Measurements from ENCODE around the gene ELK4.
"Not testable (repeated sequence)": the region's sequence is repeated elsewhere in the genome, so short reads cannot be mapped to it uniquely, and the experiment has no call there.

The ELK4 gene

GRCh38 chr1:205665201-205666045 lies 33.6 kb upstream of the ELK4 start:
- in situ Hi-C loops (cut with HindIII; ENCODE audit: low sequenced_read_pairs), result no loop called here

- in situ Hi-C loops (cut with HindIII; ENCODE audit: low sequenced_read_pairs), result no loop called here
These were observed 32.7 kb upstream of the ELK4 start for GRCh38 chr1:205664399-205665017.

- in situ Hi-C loops (cut with HindIII; ENCODE audit: low sequenced_read_pairs), result no loop called here
These were observed 31.6 kb upstream of the ELK4 start for GRCh38 chr1:205663286-205663936.

GRCh38 chr1:205662791-205663190 lies 31.0 kb upstream of the ELK4 start:
- in situ Hi-C loops (cut with HindIII; ENCODE audit: low sequenced_read_pairs), result no loop called here

- in situ Hi-C loops (cut with HindIII; ENCODE audit: low sequenced_read_pairs), result no loop called here
These were observed 30.4 kb upstream of the ELK4 start for GRCh38 chr1:205662135-205662738.

- in situ Hi-C loops (cut with HindIII; ENCODE audit: low sequenced_read_pairs), result no loop called here
These were observed 29.8 kb upstream of the ELK4 start for GRCh38 chr1:205661429-205662134.

- in situ Hi-C loops (cut with HindIII; ENCODE audit: low sequenced_read_pairs), result no loop called here
These were observed 28.6 kb upstream of the ELK4 start for GRCh38 chr1:205660361-205660760.

- in situ Hi-C loops (cut with HindIII; ENCODE audit: low sequenced_read_pairs), result no loop called here
These were observed 27.3 kb upstream of the ELK4 start for GRCh38 chr1:205658943-205659581.

GRCh38 chr1:205656236-205656635 lies 24.4 kb upstream of the ELK4 start:
- in situ Hi-C loops (cut with HindIII; ENCODE audit: low sequenced_read_pairs), result no loop called here

GRCh38 chr1:205652984-205653383 lies 21.2 kb upstream of the ELK4 start:
- in situ Hi-C loops (cut with HindIII; ENCODE audit: low sequenced_read_pairs), result no loop called here

- in situ Hi-C loops (cut with HindIII; ENCODE audit: low sequenced_read_pairs), result no loop called here
These were observed 18.4 kb upstream of the ELK4 start for GRCh38 chr1:205650241-205650640.

- in situ Hi-C loops (cut with HindIII; ENCODE audit: low sequenced_read_pairs), result no loop called here
These were observed 13.7 kb upstream of the ELK4 start for GRCh38 chr1:205645519-205645918.

- in situ Hi-C loops (cut with HindIII; ENCODE audit: low sequenced_read_pairs), result no loop called here
These were observed 11.0 kb upstream of the ELK4 start for GRCh38 chr1:205642679-205643307.

- in situ Hi-C loops (cut with HindIII; ENCODE audit: low sequenced_read_pairs), result no loop called here
These were observed 7.8 kb upstream of the ELK4 start for GRCh38 chr1:205639567-205639966.

GRCh38 chr1:205637854-205638468 lies 6.2 kb upstream of the ELK4 start:
- in situ Hi-C loops (cut with HindIII; ENCODE audit: low sequenced_read_pairs), result no loop called here

- in situ Hi-C loops (cut with HindIII; ENCODE audit: low sequenced_read_pairs), result no loop called here
These were observed 4.9 kb upstream of the ELK4 start for GRCh38 chr1:205636732-205637131.

- in situ Hi-C loops (cut with HindIII; ENCODE audit: low sequenced_read_pairs), result not testable (repeated sequence)
These were observed 4.3 kb upstream of the ELK4 start for GRCh38 chr1:205636138-205636530.

GRCh38 chr1:205633421-205633976 lies 1.7 kb upstream of the ELK4 start:
- in situ Hi-C loops (cut with HindIII; ENCODE audit: low sequenced_read_pairs), result no loop called here

- in situ Hi-C loops (cut with HindIII; ENCODE audit: low sequenced_read_pairs), result no loop called here
These were observed 908 bp upstream of the ELK4 start for GRCh38 chr1:205632669-205633169.
